Medulla oblongata (tissue), 1 donor: ENCODE data around the gene FAM186B.

Experiments
- DNase-seq: peaks from one replicate; pipeline ENCODE4 v3.0.0-alpha.2; 2015; ENCODE audit errors: extremely low spot score

Gene FAM186B

GRCh38 chr12:49537752-49538509 is 67.5 kb downstream of the FAM186B start:
- no peak for DNase-seq
